HG03097 (cell line): ENCODE results near the gene DPM2.

Experiments used
- ATAC-seq: cut with Tn5 transposase; IDR thresholded peaks from one replicate; pipeline ENCODE4 v1.9.1; 2021; ENCODE audit not compliant: unreplicated experiment, low FRiP score

The DPM2 gene

GRCh38 chr9:127940593-127940992, 2.9 kb upstream of the DPM2 start:
- ATAC-seq = no peak

- no peak for ATAC-seq
These were observed 640 bp upstream of the DPM2 start for GRCh38 chr9:127938298-127938690.

- ATAC-seq = no peak
These were observed 632 bp downstream of the DPM2 start for GRCh38 chr9:127937056-127937387.

GRCh38 chr9:127936347-127936852, 1.3 kb downstream of the DPM2 start:
- ATAC-seq = no peak

- no peak for ATAC-seq
These were observed 1.9 kb downstream of the DPM2 start for GRCh38 chr9:127935765-127936221.

GRCh38 chr9:127934986-127935385, 2.7 kb downstream of the DPM2 start:
- ATAC-seq = no peak

- ATAC-seq = no peak
These were observed 3.4 kb downstream of the DPM2 start for GRCh38 chr9:127934248-127934647.

GRCh38 chr9:127931092-127931881, 6.4 kb downstream of the DPM2 start:
- ATAC-seq = peak; percentile 15

- peak; percentile 58 for ATAC-seq
These were observed 7.2 kb downstream of the DPM2 start, which contains the start of gene PIP5KL1 for GRCh38 chr9:127930231-127931091. Gene PIP5KL1 (minus strand): TSS chr9:127930777. CDS start chr9:127930752, 25 bp downstream.

GRCh38 chr9:127929625-127929979, 8.1 kb downstream of the DPM2 start:
- no peak for ATAC-seq

- no peak for ATAC-seq
These were observed 8.7 kb downstream of the DPM2 start for GRCh38 chr9:127928676-127929624.

GRCh38 chr9:127927988-127928675, 9.5 kb downstream of the DPM2 start:
- ATAC-seq = no peak

- no peak for ATAC-seq
These were observed 10.3 kb downstream of the DPM2 start for GRCh38 chr9:127927201-127927987.

GRCh38 chr9:127926906-127927200, 10.8 kb downstream of the DPM2 start:
- ATAC-seq = no peak

- no peak for ATAC-seq
These were observed 11.4 kb downstream of the DPM2 start for GRCh38 chr9:127925959-127926905.

GRCh38 chr9:127924736-127925444, 12.8 kb downstream of the DPM2 start:
- ATAC-seq = no peak

- no peak for ATAC-seq
These were observed 13.9 kb downstream of the DPM2 start for GRCh38 chr9:127923771-127924170.

GRCh38 chr9:127923046-127923445, 14.6 kb downstream of the DPM2 start:
- ATAC-seq = no peak
